Measurements from ENCODE around the gene HDHD2.

- TF ChIP-seq POLR2A (IDR thresholded peaks at IDR 0.05) (no peak), CTCF (IDR thresholded peaks at IDR 0.05) (no peak)
These were observed 39.6 kb downstream of the HDHD2 start for GRCh38 chr18:47110492-47111274.
